Central memory CD8-positive, alpha-beta T cell (primary cell): ENCODE data around the gene NCOA1.
A peak's percentile ranks its signal among the peaks of the same experiment; 100 is the strongest.

Experiments
- ATAC-seq: fragments of 150-1000 bp; cut with Tn5 transposase; replicated peaks from 2 replicates; pipeline ENCODE4 v1.10.0; 2022; ENCODE audit warnings: mild to moderate bottlenecking, moderate FRiP score, moderate number of reproducible peaks; ENCODE audit not compliant: poor library complexity, severe bottlenecking; ENCODE audit errors: extremely low read depth
- DNase-seq, 2 donors: peaks; one replicate each; pipeline ENCODE4 v3.0.0; 2021; ENCODE audit warnings: low spot score in 2 of 2
- H3K27ac Mint-ChIP-seq: one replicate; pipeline ENCODE4 v1.8.0; 2022; ENCODE audit warnings: low read depth, mild to moderate bottlenecking, moderate library complexity, mixed read lengths
- H3K27me3 Mint-ChIP-seq: one replicate; pipeline ENCODE4 v1.8.0; 2022; ENCODE audit warnings: mixed read lengths
- H3K36me3 Mint-ChIP-seq: one replicate; pipeline ENCODE4 v1.8.0; 2022; ENCODE audit warnings: mild to moderate bottlenecking, moderate library complexity, mixed read lengths; ENCODE audit not compliant: insufficient read depth
- H3K4me1 Mint-ChIP-seq: one replicate; pipeline ENCODE4 v1.8.0; 2022; ENCODE audit warnings: mixed read lengths
- H3K4me3 Mint-ChIP-seq: one replicate; pipeline ENCODE4 v1.8.0; 2022; ENCODE audit warnings: mild to moderate bottlenecking, moderate library complexity, mixed read lengths
- H3K9me3 Mint-ChIP-seq: one replicate; pipeline ENCODE4 v1.8.0; 2022; ENCODE audit warnings: mixed read lengths

Gene NCOA1

GRCh38 chr2:24721470-24721869, 230.4 kb downstream of the NCOA1 start:
- Mint-ChIP-seq H3K4me1 (no peaks in the 10 kb centered on the region), H3K27ac (peak overlapping the region; percentile 21), H3K36me3 (peaks cover 23% of the 10 kb centered on the region), H3K27me3 (no peaks in the 10 kb centered on the region), H3K4me3 (no peak overlapping the region), H3K9me3 (no peaks in the 10 kb centered on the region)
- DNase-seq (no peak), ATAC-seq (no peak)

DNA sequence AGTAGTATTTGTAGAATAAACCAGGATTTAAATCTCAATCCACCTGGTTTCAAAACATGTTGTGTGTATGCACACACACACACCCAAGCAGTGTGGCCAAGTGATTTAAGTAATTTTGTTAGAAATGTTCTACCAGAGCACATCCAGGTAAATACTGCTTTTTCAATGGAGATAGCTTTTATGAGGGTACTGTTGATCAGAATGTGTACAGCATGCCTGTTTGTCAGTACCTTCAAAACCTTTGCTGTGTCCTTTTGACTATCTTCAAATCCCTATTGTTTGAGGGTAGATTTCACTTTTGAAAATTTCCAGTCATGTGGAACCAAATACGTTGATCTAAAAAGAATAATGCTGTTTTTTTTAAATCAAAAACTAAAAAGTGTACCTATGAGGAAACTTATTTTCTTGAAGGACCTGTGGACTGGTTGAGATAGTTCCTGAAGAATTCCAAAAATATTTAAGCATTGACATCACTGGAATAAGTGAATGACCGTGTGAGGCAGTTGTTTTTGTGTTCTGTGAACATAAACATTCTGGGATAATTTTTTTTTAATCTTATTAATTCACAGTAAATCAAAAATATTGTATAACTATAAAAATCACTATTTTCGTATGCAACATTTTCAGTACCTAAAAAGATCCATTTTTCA, 231.2 kb downstream of the NCOA1 start:
- Mint-ChIP-seq H3K9me3 (no peaks in the 10 kb centered on the region), H3K27ac (peak overlapping the region; percentile 21), H3K36me3 (peaks cover 18% of the 10 kb centered on the region)

GRCh38 chr2:24723191-24723590, 232.1 kb downstream of the NCOA1 start:
- Mint-ChIP-seq H3K9me3 (no peaks in the 10 kb centered on the region), H3K27me3 (no peaks in the 10 kb centered on the region), H3K4me1 (no peaks in the 10 kb centered on the region), H3K4me3 (no peak overlapping the region), H3K36me3 (peaks cover 15% of the 10 kb centered on the region), H3K27ac (no peak overlapping the region)
- ATAC-seq: no peak
- no peak for DNase-seq

More for the DNA sequence above, 231.2 kb downstream of the NCOA1 start:
- no peak overlapping the region for H3K4me3 Mint-ChIP-seq
- H3K27me3 Mint-ChIP-seq: no peaks in the 10 kb centered on the region
- ATAC-seq: no peak
- no peak for DNase-seq
- no peaks in the 10 kb centered on the region for H3K4me1 Mint-ChIP-seq

- Mint-ChIP-seq H3K9me3 (no peaks in the 10 kb centered on the region), H3K36me3 (peaks cover 12% of the 10 kb centered on the region), H3K27me3 (no peaks in the 10 kb centered on the region), H3K27ac (peak overlapping the region; percentile 35), H3K4me3 (no peak overlapping the region), H3K4me1 (no peaks in the 10 kb centered on the region)
- ATAC-seq (no peak), DNase-seq (no peak)
These were observed 232.6 kb downstream of the NCOA1 start for GRCh38 chr2:24723665-24724064.

- no peak for ATAC-seq
These were observed 233.2 kb downstream of the NCOA1 start for GRCh38 chr2:24724111-24724775.

DNA sequence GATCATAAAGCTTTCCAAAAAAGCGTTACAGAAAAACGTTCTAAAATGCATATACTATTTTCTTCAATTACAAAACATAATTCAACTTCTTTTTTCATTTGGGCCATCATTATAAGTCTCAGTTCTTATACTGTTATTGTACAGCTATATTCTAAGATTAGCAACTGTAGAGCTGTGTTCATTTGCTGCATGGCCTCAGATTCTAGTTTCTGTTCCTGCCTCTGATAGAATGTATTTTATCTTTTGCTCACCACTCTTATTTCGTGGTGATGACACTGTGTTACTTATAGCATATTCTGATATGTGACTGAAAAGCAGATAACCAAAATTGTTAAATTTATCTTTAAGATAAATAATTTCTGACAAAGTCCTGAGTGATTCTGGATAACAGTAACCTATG, 234.9 kb downstream of the NCOA1 start:
- ATAC-seq (no peak), DNase-seq (no peak)
- Mint-ChIP-seq H3K36me3 (peaks cover 15% of the 10 kb centered on the region), H3K4me1 (no peaks in the 10 kb centered on the region), H3K27me3 (no peaks in the 10 kb centered on the region), H3K9me3 (no peaks in the 10 kb centered on the region), H3K4me3 (no peak overlapping the region), H3K27ac (peak overlapping the region; percentile 16)

More at GRCh38 chr2:24724111-24724775, 233.2 kb downstream of the NCOA1 start:
- no peaks in the 10 kb centered on the region for H3K4me1 Mint-ChIP-seq
- H3K9me3 Mint-ChIP-seq: no peaks in the 10 kb centered on the region
- H3K27ac Mint-ChIP-seq: peak overlapping the region; percentile 35
- H3K27me3 Mint-ChIP-seq: no peaks in the 10 kb centered on the region
- H3K4me3 Mint-ChIP-seq: no peak overlapping the region
- peaks cover 10% of the 10 kb centered on the region for H3K36me3 Mint-ChIP-seq
- no peak for DNase-seq

DNA sequence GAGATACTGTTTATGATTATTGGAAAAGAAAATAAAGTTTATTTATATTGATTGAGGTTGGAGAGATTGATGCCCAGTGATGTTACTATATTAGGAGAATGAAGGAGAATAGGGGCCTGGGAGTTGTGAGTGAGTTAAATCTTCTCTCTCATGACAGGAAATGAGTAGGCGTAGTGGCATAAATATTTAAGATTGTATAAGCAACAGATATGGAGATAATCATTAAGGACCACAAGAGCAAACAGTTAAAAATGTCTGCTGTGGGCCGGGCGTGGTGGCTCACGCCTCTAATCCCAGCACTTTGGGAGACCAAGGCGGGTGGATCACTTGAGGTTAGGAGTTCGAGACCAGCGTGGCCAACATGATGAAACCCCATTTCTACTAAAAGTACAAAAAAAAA, 239.4 kb downstream of the NCOA1 start:
- no peak for DNase-seq
- H3K27ac Mint-ChIP-seq: peak overlapping the region; percentile 79
- no peaks in the 10 kb centered on the region for H3K4me1 Mint-ChIP-seq
- no peak overlapping the region for H3K4me3 Mint-ChIP-seq
- H3K27me3 Mint-ChIP-seq: no peaks in the 10 kb centered on the region
- H3K9me3 Mint-ChIP-seq: no peaks in the 10 kb centered on the region
- H3K36me3 Mint-ChIP-seq: peaks cover 20% of the 10 kb centered on the region
- ATAC-seq: no peak

GRCh38 chr2:24731040-24731439, 240.0 kb downstream of the NCOA1 start:
- no peaks in the 10 kb centered on the region for H3K27me3 Mint-ChIP-seq
- H3K4me1 Mint-ChIP-seq: no peaks in the 10 kb centered on the region
- DNase-seq (no peak), ATAC-seq (no peak)
- H3K9me3 Mint-ChIP-seq: no peaks in the 10 kb centered on the region
- H3K36me3 Mint-ChIP-seq: peaks cover 22% of the 10 kb centered on the region
- no peak overlapping the region for H3K4me3 Mint-ChIP-seq
- H3K27ac Mint-ChIP-seq: peak overlapping the region; percentile 79

DNA sequence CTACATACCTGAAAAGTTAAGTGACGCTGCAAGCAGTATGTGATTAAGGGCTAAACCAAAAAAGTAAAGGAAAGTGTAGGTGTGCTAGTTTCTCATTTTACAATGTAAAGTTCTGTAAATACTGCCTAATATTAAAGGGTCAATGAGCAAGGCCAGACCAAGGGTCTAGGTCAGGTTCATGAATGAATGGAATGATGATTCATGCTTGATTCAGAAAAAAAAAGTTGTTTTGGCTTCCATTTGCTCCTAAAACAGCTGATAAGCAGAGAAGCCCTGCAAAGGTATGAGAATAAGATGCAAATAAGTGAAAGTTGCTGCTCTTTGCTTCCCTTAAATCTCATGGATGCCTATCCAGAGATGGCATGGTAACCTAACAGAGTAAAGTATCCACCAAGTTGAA, 240.9 kb downstream of the NCOA1 start:
- no peaks in the 10 kb centered on the region for H3K9me3 Mint-ChIP-seq
- no peak overlapping the region for H3K27ac Mint-ChIP-seq
- DNase-seq (no peak), ATAC-seq (no peak)
- peaks cover 19% of the 10 kb centered on the region for H3K36me3 Mint-ChIP-seq
- H3K4me1 Mint-ChIP-seq: no peaks in the 10 kb centered on the region
- H3K4me3 Mint-ChIP-seq: no peak overlapping the region
- H3K27me3 Mint-ChIP-seq: no peaks in the 10 kb centered on the region

DNA sequence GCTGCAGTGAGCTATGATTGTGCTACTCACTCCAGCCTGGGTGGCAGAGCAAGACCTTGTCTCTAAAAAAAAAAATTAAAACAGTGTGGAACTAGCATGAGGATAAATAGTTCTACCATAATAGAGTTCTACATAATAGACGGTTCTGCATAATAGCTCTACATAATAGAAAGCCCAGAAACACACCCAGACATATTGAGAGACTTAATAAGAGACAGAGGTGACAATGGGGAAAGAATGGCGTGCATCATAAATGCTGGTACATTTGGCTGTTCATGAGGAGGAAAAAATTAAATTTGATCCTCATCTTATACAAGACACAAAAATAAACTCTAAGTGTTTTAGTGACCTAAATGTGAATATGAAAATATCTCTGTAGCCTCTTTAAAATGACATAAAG, 243.7 kb downstream of the NCOA1 start:
- Mint-ChIP-seq H3K4me1 (peaks cover 11% of the 10 kb centered on the region), H3K27me3 (no peaks in the 10 kb centered on the region), H3K9me3 (no peaks in the 10 kb centered on the region), H3K27ac (peak overlapping the region; percentile 51), H3K36me3 (peaks cover 11% of the 10 kb centered on the region), H3K4me3 (no peak overlapping the region)
- DNase-seq (no peak), ATAC-seq (no peak)

DNA sequence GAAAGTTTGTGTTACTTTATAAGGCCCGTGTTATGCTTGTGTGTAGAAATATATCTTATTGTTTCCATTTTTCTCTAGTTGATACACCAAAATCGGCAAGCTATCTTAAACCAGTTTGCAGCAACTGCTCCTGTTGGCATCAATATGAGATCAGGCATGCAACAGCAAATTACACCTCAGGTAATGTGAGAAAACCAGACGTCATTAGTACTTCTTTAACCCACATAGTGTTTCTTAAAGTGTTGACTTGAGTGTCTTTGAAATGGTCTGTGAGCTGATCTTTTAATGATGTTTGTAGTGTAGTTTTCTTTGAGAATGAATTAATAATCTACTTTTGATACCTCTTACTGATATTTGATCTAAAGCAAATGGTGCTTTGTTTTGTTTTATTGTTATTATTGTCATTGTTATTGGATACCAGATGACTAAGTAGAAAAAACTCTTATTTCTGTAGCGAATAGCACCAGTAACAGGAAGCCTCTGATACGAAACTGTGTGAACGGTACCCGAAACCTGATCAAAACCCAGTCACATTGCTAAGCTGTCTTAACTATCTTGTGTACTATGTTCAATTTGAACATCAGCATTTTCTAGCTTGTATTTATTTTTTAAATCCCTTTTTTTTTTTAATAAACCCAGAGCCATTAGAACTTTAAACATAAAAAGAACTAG, 248.4 kb downstream of the NCOA1 start:
- DNase-seq (no peak), ATAC-seq (peak; percentile 94)
- peak overlapping the region; percentile 9 for H3K4me3 Mint-ChIP-seq
- H3K27me3 Mint-ChIP-seq: no peaks in the 10 kb centered on the region
- H3K27ac Mint-ChIP-seq: peak overlapping the region; percentile 98
- peaks cover 12% of the 10 kb centered on the region for H3K36me3 Mint-ChIP-seq
- H3K9me3 Mint-ChIP-seq: no peaks in the 10 kb centered on the region
- H3K4me1 Mint-ChIP-seq: peaks cover 27% of the 10 kb centered on the region

- no peaks in the 10 kb centered on the region for H3K9me3 Mint-ChIP-seq
- H3K27ac Mint-ChIP-seq: peak overlapping the region; percentile 98
- H3K27me3 Mint-ChIP-seq: no peaks in the 10 kb centered on the region
- no peak for ATAC-seq
- peak overlapping the region; percentile 9 for H3K4me3 Mint-ChIP-seq
- DNase-seq: no peak
- peaks cover 30% of the 10 kb centered on the region for H3K4me1 Mint-ChIP-seq
- H3K36me3 Mint-ChIP-seq: peaks cover 10% of the 10 kb centered on the region
These were observed 249.1 kb downstream of the NCOA1 start for GRCh38 chr2:24740142-24740541.

- Mint-ChIP-seq H3K36me3 (peaks cover 19% of the 10 kb centered on the region), H3K27me3 (no peaks in the 10 kb centered on the region), H3K9me3 (no peaks in the 10 kb centered on the region), H3K4me3 (peak overlapping the region; percentile 29), H3K27ac (peak overlapping the region; percentile 84), H3K4me1 (peaks cover 41% of the 10 kb centered on the region)
- DNase-seq (no peak), ATAC-seq (no peak)
These were observed 251.7 kb downstream of the NCOA1 start for GRCh38 chr2:24742730-24743129.
